Measurements from ENCODE around the gene ZBTB20.
A peak's percentile ranks its signal among the peaks of the same experiment; 100 is the strongest.

ZBTB20 gene

GRCh38 chr3:114698146-114699105, 448.7 kb downstream of the ZBTB20 start:
- Histone ChIP-seq H3K79me1 (ENCODE audit: low read length) (no peaks in the 10 kb centered on the region), H3K23ac (ENCODE audit: low read length) (no peak overlapping the region), H3K9ac (ENCODE audit: low read length) (no peak overlapping the region), H3K79me2 (ENCODE audit: control insufficient read depth, insufficient read depth, low read length) (no peaks in the 10 kb centered on the region), H2BK120ac (ENCODE audit: low read depth, low read length) (no peak overlapping the region), H3K4ac (ENCODE audit: low read depth, low read length) (no peak overlapping the region), H2BK5ac (ENCODE audit: low read length) (no peak overlapping the region), H3K56ac (ENCODE audit: low read length) (no peak overlapping the region), H4K8ac (ENCODE audit: low read depth, low read length) (no peak overlapping the region), H3K4me1 (ENCODE audit: control insufficient read depth, low read depth, low read length) (no peaks in the 10 kb centered on the region), H3K27me3 (ENCODE audit: insufficient read depth, low read length, poor library complexity) (no peaks in the 10 kb centered on the region), H3K4me3 (ENCODE audit: low read length) (no peak overlapping the region), H3K27ac (ENCODE audit: low read depth, low read length) (no peak overlapping the region), H3K36me3 (ENCODE audit: control insufficient read depth, insufficient read depth, low read length) (no peaks in the 10 kb centered on the region), H3K4me2 (ENCODE audit: low read length) (no peak overlapping the region), H4K5ac (ENCODE audit: low read length) (no peak overlapping the region), H2BK15ac (replicated peaks; ENCODE audit: low read depth) (no peak overlapping the region), H3K18ac (ENCODE audit: low read length) (no peak overlapping the region), H2AK5ac (ENCODE audit: low read length) (no peak overlapping the region)
- DNase-seq = peak; percentile 5
- no CpG with 5 or more reads among the region's 5 CpGs for WGBS (ENCODE audit: extremely low coverage, insufficient coverage, low lambda C conversion rate)

- Histone ChIP-seq H3K4me3 (ENCODE audit: low read length) (no peak overlapping the region), H4K8ac (ENCODE audit: low read depth, low read length) (no peak overlapping the region), H3K27ac (ENCODE audit: low read depth, low read length) (no peak overlapping the region), H3K36me3 (ENCODE audit: control insufficient read depth, insufficient read depth, low read length) (no peaks in the 10 kb centered on the region), H2AK5ac (ENCODE audit: low read length) (no peak overlapping the region), H3K79me1 (ENCODE audit: low read length) (no peaks in the 10 kb centered on the region), H2BK120ac (ENCODE audit: low read depth, low read length) (no peak overlapping the region), H3K4me2 (ENCODE audit: low read length) (no peak overlapping the region), H3K79me2 (ENCODE audit: control insufficient read depth, insufficient read depth, low read length) (no peaks in the 10 kb centered on the region), H3K18ac (ENCODE audit: low read length) (no peak overlapping the region), H2BK15ac (replicated peaks; ENCODE audit: low read depth) (no peak overlapping the region), H3K23ac (ENCODE audit: low read length) (no peak overlapping the region), H3K4ac (ENCODE audit: low read depth, low read length) (no peak overlapping the region), H3K4me1 (ENCODE audit: control insufficient read depth, low read depth, low read length) (no peaks in the 10 kb centered on the region), H3K56ac (ENCODE audit: low read length) (no peak overlapping the region), H2BK5ac (ENCODE audit: low read length) (no peak overlapping the region), H3K9ac (ENCODE audit: low read length) (no peak overlapping the region), H3K27me3 (ENCODE audit: insufficient read depth, low read length, poor library complexity) (no peaks in the 10 kb centered on the region), H4K5ac (ENCODE audit: low read length) (no peak overlapping the region)
- no peak for DNase-seq
- WGBS (ENCODE audit: extremely low coverage, insufficient coverage, low lambda C conversion rate) = no CpG with 5 or more reads among the region's 4 CpGs
Measured at GRCh38 chr3:114697401-114697800, 449.7 kb downstream of the ZBTB20 start.

GRCh38 chr3:114694251-114694650, 452.8 kb downstream of the ZBTB20 start:
- Histone ChIP-seq H2BK120ac (ENCODE audit: low read depth, low read length) (no peak overlapping the region), H4K8ac (ENCODE audit: low read depth, low read length) (no peak overlapping the region), H3K79me1 (ENCODE audit: low read length) (no peaks in the 10 kb centered on the region), H3K23ac (ENCODE audit: low read length) (no peak overlapping the region), H2BK15ac (replicated peaks; ENCODE audit: low read depth) (no peak overlapping the region), H3K18ac (ENCODE audit: low read length) (no peak overlapping the region), H3K4me3 (ENCODE audit: low read length) (no peak overlapping the region), H2BK5ac (ENCODE audit: low read length) (no peak overlapping the region), H3K27ac (ENCODE audit: low read depth, low read length) (no peak overlapping the region), H3K9ac (ENCODE audit: low read length) (no peak overlapping the region), H3K27me3 (ENCODE audit: insufficient read depth, low read length, poor library complexity) (no peaks in the 10 kb centered on the region), H3K4me1 (ENCODE audit: control insufficient read depth, low read depth, low read length) (no peaks in the 10 kb centered on the region), H3K36me3 (ENCODE audit: control insufficient read depth, insufficient read depth, low read length) (no peaks in the 10 kb centered on the region), H3K4ac (ENCODE audit: low read depth, low read length) (no peak overlapping the region), H3K56ac (ENCODE audit: low read length) (no peak overlapping the region), H2AK5ac (ENCODE audit: low read length) (no peak overlapping the region), H3K4me2 (ENCODE audit: low read length) (no peak overlapping the region), H4K5ac (ENCODE audit: low read length) (no peak overlapping the region), H3K79me2 (ENCODE audit: control insufficient read depth, insufficient read depth, low read length) (no peaks in the 10 kb centered on the region)
- DNase-seq = no peak
- WGBS (ENCODE audit: extremely low coverage, insufficient coverage, low lambda C conversion rate) = no CpG with 5 or more reads among the region's 1 CpG

DNA sequence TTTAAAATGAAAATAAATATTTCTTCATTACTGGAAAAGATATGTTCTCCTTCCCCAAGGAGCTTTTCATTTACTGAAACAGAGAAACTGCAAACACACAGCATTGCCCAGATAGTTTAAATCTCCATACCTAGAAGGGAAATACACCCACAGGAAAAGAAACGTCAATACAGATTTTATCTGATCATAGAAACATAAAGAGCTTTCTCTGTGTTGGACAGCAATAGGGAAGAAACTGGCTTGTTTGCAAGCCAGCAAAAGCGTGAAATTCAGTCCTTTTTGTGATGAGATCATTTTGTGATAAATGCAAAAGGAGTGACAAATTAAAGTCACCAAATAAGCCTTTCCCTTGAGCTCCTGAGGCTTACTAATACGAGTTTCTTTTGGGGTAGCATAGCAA, 455.2 kb downstream of the ZBTB20 start:
- WGBS (ENCODE audit: extremely low coverage, insufficient coverage, low lambda C conversion rate) = no CpG with 5 or more reads among the region's 3 CpGs
- DNase-seq = no peak
- H3K56ac ChIP-seq (ENCODE audit: low read length) = no peak overlapping the region
- no peaks in the 10 kb centered on the region for H3K4me1 ChIP-seq (ENCODE audit: control insufficient read depth, low read depth, low read length)
- H3K27ac ChIP-seq (ENCODE audit: low read depth, low read length) = no peak overlapping the region
- H3K18ac ChIP-seq (ENCODE audit: low read length) = no peak overlapping the region
- no peak overlapping the region for H2AK5ac ChIP-seq (ENCODE audit: low read length)
- H2BK120ac ChIP-seq (ENCODE audit: low read depth, low read length) = no peak overlapping the region
- no peaks in the 10 kb centered on the region for H3K79me1 ChIP-seq (ENCODE audit: low read length)
- no peak overlapping the region for H4K5ac ChIP-seq (ENCODE audit: low read length)
- no peaks in the 10 kb centered on the region for H3K27me3 ChIP-seq (ENCODE audit: insufficient read depth, low read length, poor library complexity)
- H3K4me2 ChIP-seq (ENCODE audit: low read length) = no peak overlapping the region
- H3K23ac ChIP-seq (ENCODE audit: low read length) = no peak overlapping the region
- no peak overlapping the region for H2BK15ac ChIP-seq (replicated peaks; ENCODE audit: low read depth)
- H3K4ac ChIP-seq (ENCODE audit: low read depth, low read length) = no peak overlapping the region
- H3K36me3 ChIP-seq (ENCODE audit: control insufficient read depth, insufficient read depth, low read length) = no peaks in the 10 kb centered on the region
- H3K4me3 ChIP-seq (ENCODE audit: low read length) = no peak overlapping the region
- H3K79me2 ChIP-seq (ENCODE audit: control insufficient read depth, insufficient read depth, low read length) = no peaks in the 10 kb centered on the region
- H4K8ac ChIP-seq (ENCODE audit: low read depth, low read length) = no peak overlapping the region
- no peak overlapping the region for H2BK5ac ChIP-seq (ENCODE audit: low read length)
- H3K9ac ChIP-seq (ENCODE audit: low read length) = no peak overlapping the region

DNA sequence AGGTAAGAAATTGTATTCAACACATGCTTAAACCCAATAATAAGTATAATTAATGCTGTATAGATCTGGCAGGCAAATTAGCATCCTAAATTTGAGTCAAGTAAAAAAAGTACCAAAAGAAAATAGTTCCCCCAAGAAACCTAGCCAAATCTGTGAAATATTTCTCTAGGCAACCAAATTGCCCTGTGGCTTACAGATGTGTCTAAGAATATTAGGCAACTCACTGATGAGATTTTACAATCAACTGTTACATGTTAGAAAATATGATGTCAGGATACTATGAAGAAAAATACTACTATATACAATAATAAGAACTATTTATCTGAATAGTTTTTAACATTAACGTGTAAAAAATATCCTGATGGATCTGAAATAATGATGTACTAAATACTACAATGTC, 456.2 kb downstream of the ZBTB20 start:
- no CpG with 5 or more reads among the region's 1 CpG for WGBS (ENCODE audit: extremely low coverage, insufficient coverage, low lambda C conversion rate)
- Histone ChIP-seq H3K4me1 (ENCODE audit: control insufficient read depth, low read depth, low read length) (no peaks in the 10 kb centered on the region), H4K8ac (ENCODE audit: low read depth, low read length) (no peak overlapping the region), H3K27ac (ENCODE audit: low read depth, low read length) (no peak overlapping the region), H2AK5ac (ENCODE audit: low read length) (no peak overlapping the region), H3K79me1 (ENCODE audit: low read length) (no peaks in the 10 kb centered on the region), H3K27me3 (ENCODE audit: insufficient read depth, low read length, poor library complexity) (no peaks in the 10 kb centered on the region), H2BK120ac (ENCODE audit: low read depth, low read length) (no peak overlapping the region), H3K36me3 (ENCODE audit: control insufficient read depth, insufficient read depth, low read length) (no peaks in the 10 kb centered on the region), H3K4ac (ENCODE audit: low read depth, low read length) (no peak overlapping the region), H3K23ac (ENCODE audit: low read length) (no peak overlapping the region), H3K79me2 (ENCODE audit: control insufficient read depth, insufficient read depth, low read length) (no peaks in the 10 kb centered on the region), H2BK15ac (replicated peaks; ENCODE audit: low read depth) (no peak overlapping the region), H3K4me2 (ENCODE audit: low read length) (no peak overlapping the region), H3K4me3 (ENCODE audit: low read length) (no peak overlapping the region), H4K5ac (ENCODE audit: low read length) (no peak overlapping the region), H3K56ac (ENCODE audit: low read length) (no peak overlapping the region), H2BK5ac (ENCODE audit: low read length) (no peak overlapping the region), H3K18ac (ENCODE audit: low read length) (no peak overlapping the region), H3K9ac (ENCODE audit: low read length) (no peak overlapping the region)
- no peak for DNase-seq

GRCh38 chr3:114687151-114687550, 459.9 kb downstream of the ZBTB20 start:
- Histone ChIP-seq H3K4me1 (ENCODE audit: control insufficient read depth, low read depth, low read length) (no peaks in the 10 kb centered on the region), H3K23ac (ENCODE audit: low read length) (no peak overlapping the region), H2BK5ac (ENCODE audit: low read length) (no peak overlapping the region), H3K79me2 (ENCODE audit: control insufficient read depth, insufficient read depth, low read length) (no peaks in the 10 kb centered on the region), H4K5ac (ENCODE audit: low read length) (no peak overlapping the region), H3K36me3 (ENCODE audit: control insufficient read depth, insufficient read depth, low read length) (no peaks in the 10 kb centered on the region), H3K18ac (ENCODE audit: low read length) (no peak overlapping the region), H3K56ac (ENCODE audit: low read length) (no peak overlapping the region), H3K79me1 (ENCODE audit: low read length) (no peaks in the 10 kb centered on the region), H3K4me2 (ENCODE audit: low read length) (no peak overlapping the region), H3K4me3 (ENCODE audit: low read length) (no peak overlapping the region), H3K4ac (ENCODE audit: low read depth, low read length) (no peak overlapping the region), H2BK120ac (ENCODE audit: low read depth, low read length) (no peak overlapping the region), H2BK15ac (replicated peaks; ENCODE audit: low read depth) (no peak overlapping the region), H3K27me3 (ENCODE audit: insufficient read depth, low read length, poor library complexity) (no peaks in the 10 kb centered on the region), H4K8ac (ENCODE audit: low read depth, low read length) (no peak overlapping the region), H2AK5ac (ENCODE audit: low read length) (no peak overlapping the region), H3K9ac (ENCODE audit: low read length) (no peak overlapping the region), H3K27ac (ENCODE audit: low read depth, low read length) (no peak overlapping the region)
- no CpG with 5 or more reads among the region's 3 CpGs for WGBS (ENCODE audit: extremely low coverage, insufficient coverage, low lambda C conversion rate)
- no peak for DNase-seq
